Adrenal gland (tissue), 12 donors: ENCODE data around the gene RAD9A. TPM values are rescaled to one million over a fixed set of nuclear protein-coding genes. Genes with fewer than 3 reads are reported as not detected.
A peak's percentile ranks its signal among the peaks of the same experiment; 100 is the strongest.

Experiments
- DNase-seq, 7 donors: peaks; one replicate each; pipeline ENCODE4 v3.0.0-alpha.2; 2019 to 2020
- H3K27ac ChIP-seq, 5 donors: fragments of 200-600 bp; sonication (generic) in 4 of 5; 1 replicate in 3 of 5; 2 replicates in 2 of 5; pipeline versions ENCODE4 v1.5.1 to v1.8.0; 2016 to 2020; ENCODE audit warnings: mild to moderate bottlenecking in 1 of 5
- H3K27me3 ChIP-seq: fragments of 200-600 bp; 2 replicates; pipeline ENCODE4 v1.8.0; 2021
- H3K36me3 ChIP-seq, 2 donors: fragments of 200-600 bp; replicated peaks in 1 of 2; 1 replicate in 1 of 2; 2 replicates in 1 of 2; pipeline versions ENCODE4 v1.5.1 to v1.8.0; 2018 to 2022
- H3K4me1 ChIP-seq, 2 donors: fragments of 200-600 bp; replicated peaks in 1 of 2; 1 replicate in 1 of 2; 2 replicates in 1 of 2; pipeline versions ENCODE4 v1.5.1 to v1.8.0; 2018 to 2021
- H3K4me3 ChIP-seq, 4 donors: fragments of 200-600 bp; sonication (generic) in 3 of 4; one replicate each; pipeline ENCODE4 v1.5.1; 2016 to 2018
- H3K9me3 ChIP-seq, 3 donors: fragments of 200-600 bp; sonication (generic) in 1 of 3; replicated peaks in 1 of 3; 1 replicate in 2 of 3; 2 replicates in 1 of 3; pipeline versions ENCODE4 v1.5.1 to v1.8.0; 2016 to 2021
- POLR2A ChIP-seq, 2 donors: fragments of 450-650 bp; IDR thresholded peaks; one replicate each; pipeline ENCODE4 v1.6.1; 2017; ENCODE audit warnings: antibody characterized with exemption in 2 of 2, mild to moderate bottlenecking in 2 of 2, moderate library complexity in 1 of 2
- WGBS, 4 donors: extraction: QIAGEN DNeasy Blood & Tissue Kit in 2 of 4; methylation state at CpG; one replicate each; pipeline versions ENCODE4 v1.1.5 to v1.1.7; 2013 to 2017; 5-methylcytosine and 5-hydroxymethylcytosine counted together
- intact Hi-C, 2 donors: fragments of 100-400 bp; cut with DNase I; formaldehyde crosslinking; loops; one replicate each; pipeline versions ENCODE4 v1.14.1 to v1.15.0; 2022 to 2023
- polyA plus RNA-seq, 3 donors: library from polyadenylated mRNA; stranded (reverse); fragments of 200-250 nt in 2 of 3; fragments of 350-450 nt in 1 of 3; fragmentation: Illumina TruSeq in 1 of 3; extraction: RNeasy Lipid Tissue Mini Kit (QIAGEN cat#74804) in 1 of 3; gene quantifications; one replicate each; pipeline ENCODE4 v1.2.3, GENCODE V29; 2013 to 2014
- total RNA-seq, 9 donors: library from RNA; depleted of rRNA in 4 of 9; stranded (reverse); fragments of >200 nt in 4 of 9; fragments of 120-200 nt in 1 of 9; fragmentation: NEBNext Ultra II Directional in 1 of 9; extraction: Animal tissue kit (Norgen Biotek cat#: 25700) in 1 of 9; gene quantifications; one replicate each; pipeline versions ENCODE4 v1.1.0 to v1.2.4, GENCODE V29; 2013 to 2023
- TF ChIP-seq, protein P1 (sequence below), 6 experiments: fragments of 450-650 bp in 4 of 6; fragments of 200-600 bp in 2 of 6; sonication (generic) in 1 of 6; IDR thresholded peaks; 1 replicate in 5 of 6; 2 replicates in 1 of 6; pipeline versions ENCODE4 v1.5.1 to v1.8.0; 2016 to 2021; ENCODE audit warnings: antibody characterized with exemption in 6 of 6, mild to moderate bottlenecking in 2 of 6, moderate library complexity in 1 of 6
- donor health status: healthy with polysubstance abuse.
- donor health status: Bipolar disorder and iron deficiency.
- donor health status: DM: yes; HTN: yes; CAD: no.
- donor health status: DM: no; HTN: no; CAD: no.
- donor health status: DM: no; HTN: no; CAD: no.
- donor health status: DM: yes; HTN: yes; CAD: no.

Gene RAD9A
- total and polyA plus RNA-seq, 12 donors: 5.4 to 57.7 (median 15.0) TPM

- Histone ChIP-seq H3K4me1 (peaks cover 29 to 46% of the 10 kb centered on the region in 2 donors), H3K36me3 (peaks cover 0 to 29% of the 10 kb centered on the region in 2 donors), H3K4me3 (no peak overlapping the region), H3K27me3 (no peaks in the 10 kb centered on the region), H3K9me3 (no peaks in the 10 kb centered on the region), H3K27ac (peak overlapping the region in 1 of 5 donors; percentile 46)
- TF ChIP-seq POLR2A (IDR thresholded peaks at IDR 0.05): no peak
- 49 to 63% (median 54%) methylated on average over 7 to 13 of the region's 13 CpGs for WGBS, 4 donors
- no peak for DNase-seq
- intact Hi-C loops: loop anchor here in 1 of 2 donors (5.0 kb wide), 1 partner anchor 106 kb away; no protein-coding TSS in a partner anchor
Observed at GRCh38 chr11:67396587-67397389, 5.0 kb downstream of the RAD9A start.

- Histone ChIP-seq H3K4me1 (peaks cover 27 to 49% of the 10 kb centered on the region in 2 donors), H3K36me3 (peaks cover 0 to 29% of the 10 kb centered on the region in 2 donors)
Observed at GRCh38 chr11:67397536-67397935, 5.8 kb downstream of the RAD9A start.

DNA sequence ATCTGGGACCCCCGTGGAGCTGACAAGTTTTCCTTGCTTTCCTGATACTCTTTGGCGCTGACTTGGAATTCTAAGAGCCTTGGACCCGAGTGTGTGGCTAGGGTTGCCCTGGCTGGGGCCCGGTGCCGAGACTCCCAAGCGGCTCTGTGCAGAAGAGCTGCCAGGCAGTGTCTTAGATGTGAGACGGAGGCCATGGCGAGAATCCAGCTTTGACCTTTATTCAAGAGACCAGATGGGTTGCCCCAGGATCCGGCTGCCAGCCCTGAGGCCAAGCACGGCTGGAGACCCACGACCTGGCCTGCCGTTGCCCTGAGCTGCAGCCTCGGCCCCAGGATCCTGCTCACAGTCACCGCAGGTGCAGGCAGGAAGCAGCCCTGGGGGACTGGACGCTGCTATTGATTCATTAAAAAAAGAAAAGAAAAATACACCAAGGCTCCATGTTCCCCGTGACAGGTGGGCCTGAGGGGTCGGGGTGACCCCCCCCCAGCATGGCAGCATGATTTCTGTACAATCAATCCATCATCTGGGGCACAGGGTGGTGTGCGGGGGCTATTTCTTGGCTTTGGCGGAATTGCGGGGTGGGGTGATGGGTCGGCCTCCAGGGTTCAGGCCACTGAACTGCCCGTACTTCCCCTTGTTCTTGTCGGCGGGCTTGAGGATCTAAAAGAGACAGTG is 6.3 kb downstream of the RAD9A start:
- WGBS, 4 donors: 53 to 60% (median 59%) methylated on average over 13 to 24 of the region's 24 CpGs
- intact Hi-C loops: loop anchor here in 1 of 2 donors (5.0 kb wide), 1 partner anchor 104 kb away; no protein-coding TSS in a partner anchor
- Histone ChIP-seq H3K4me3 (no peak overlapping the region), H3K9me3 (no peaks in the 10 kb centered on the region), H3K27ac (peak overlapping the region in 2 of 5 donors; percentile 14 to 46), H3K36me3 (peaks cover 0 to 29% of the 10 kb centered on the region in 2 donors), H3K4me1 (peaks cover 25 to 47% of the 10 kb centered on the region in 2 donors), H3K27me3 (no peaks in the 10 kb centered on the region)
- TF ChIP-seq, protein P1, sequence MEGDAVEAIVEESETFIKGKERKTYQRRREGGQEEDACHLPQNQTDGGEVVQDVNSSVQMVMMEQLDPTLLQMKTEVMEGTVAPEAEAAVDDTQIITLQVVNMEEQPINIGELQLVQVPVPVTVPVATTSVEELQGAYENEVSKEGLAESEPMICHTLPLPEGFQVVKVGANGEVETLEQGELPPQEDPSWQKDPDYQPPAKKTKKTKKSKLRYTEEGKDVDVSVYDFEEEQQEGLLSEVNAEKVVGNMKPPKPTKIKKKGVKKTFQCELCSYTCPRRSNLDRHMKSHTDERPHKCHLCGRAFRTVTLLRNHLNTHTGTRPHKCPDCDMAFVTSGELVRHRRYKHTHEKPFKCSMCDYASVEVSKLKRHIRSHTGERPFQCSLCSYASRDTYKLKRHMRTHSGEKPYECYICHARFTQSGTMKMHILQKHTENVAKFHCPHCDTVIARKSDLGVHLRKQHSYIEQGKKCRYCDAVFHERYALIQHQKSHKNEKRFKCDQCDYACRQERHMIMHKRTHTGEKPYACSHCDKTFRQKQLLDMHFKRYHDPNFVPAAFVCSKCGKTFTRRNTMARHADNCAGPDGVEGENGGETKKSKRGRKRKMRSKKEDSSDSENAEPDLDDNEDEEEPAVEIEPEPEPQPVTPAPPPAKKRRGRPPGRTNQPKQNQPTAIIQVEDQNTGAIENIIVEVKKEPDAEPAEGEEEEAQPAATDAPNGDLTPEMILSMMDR (IDR thresholded peaks at IDR 0.05): no peak
- no peak for TF ChIP-seq POLR2A (IDR thresholded peaks at IDR 0.05)
- peak in 2 of 7 donors; percentile 56 to 62 for DNase-seq

More at GRCh38 chr11:67397536-67397935, 5.8 kb downstream of the RAD9A start:
- WGBS, 4 donors: 41 to 54% (median 45%) methylated on average over 6 of the region's 6 CpGs; no CpG with 5 or more reads in 1 of the 4 donors
- intact Hi-C loops: loop anchor here in 1 of 2 donors (5.0 kb wide), 1 partner anchor 105 kb away; no protein-coding TSS in a partner anchor
- TF ChIP-seq, protein P1 (IDR thresholded peaks at IDR 0.05): no peak
- peak in 1 of 2 donors; percentile 29 for TF ChIP-seq POLR2A (IDR thresholded peaks at IDR 0.05)
- no peaks in the 10 kb centered on the region for H3K9me3 ChIP-seq
- H3K4me3 ChIP-seq: no peak overlapping the region
- DNase-seq: peak in 1 of 7 donors; percentile 72
- no peaks in the 10 kb centered on the region for H3K27me3 ChIP-seq
- H3K27ac ChIP-seq: peak overlapping the region in 2 of 5 donors; percentile 14 to 46

DNA sequence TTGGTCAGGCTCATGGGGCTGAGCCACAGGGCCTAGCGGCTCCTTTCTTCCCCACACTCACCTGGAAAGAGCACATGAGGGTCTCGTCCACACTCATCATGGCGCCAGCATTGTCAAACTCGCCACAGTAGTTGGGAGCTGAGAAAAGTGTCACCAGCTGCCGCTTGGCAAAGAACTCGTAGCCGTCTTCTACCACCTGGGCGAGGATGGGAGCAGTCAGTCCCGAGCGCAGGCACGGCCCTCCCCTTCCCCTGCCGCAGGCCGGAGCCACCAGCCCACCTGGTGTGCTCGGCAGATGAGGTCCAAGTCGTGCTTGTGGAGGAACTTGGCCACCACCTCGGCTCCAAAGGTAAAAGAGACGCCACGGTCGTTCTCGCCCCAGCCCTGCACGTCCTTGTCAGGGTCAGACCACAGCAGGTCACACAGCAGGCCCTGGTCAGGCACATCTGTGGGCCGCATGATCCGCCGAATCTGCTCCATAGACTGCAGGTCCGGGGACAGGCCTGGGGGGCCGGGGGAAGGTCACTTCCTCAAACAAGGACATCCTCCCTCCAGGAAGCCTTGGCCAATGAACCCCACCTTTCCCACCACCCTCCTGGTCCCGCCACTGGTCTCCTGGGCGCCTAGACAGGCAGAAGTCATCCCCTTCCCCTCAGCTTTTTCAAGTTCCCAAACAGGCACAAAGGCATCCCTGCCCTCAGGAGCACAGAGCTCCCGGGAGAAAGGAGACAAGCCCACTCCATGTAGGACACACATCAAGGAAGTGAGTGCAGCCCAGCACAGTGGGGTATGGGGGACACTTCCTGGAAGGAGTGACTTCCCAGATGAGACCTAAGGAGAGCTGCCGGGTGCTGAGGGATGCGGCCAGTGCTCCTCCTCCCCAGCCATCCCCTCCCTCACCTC is 7.1 kb downstream of the RAD9A start:
- 79 to 89% (median 83%) methylated on average over 5 to 31 of the region's 31 CpGs for WGBS, 4 donors
- Histone ChIP-seq H3K9me3 (no peaks in the 10 kb centered on the region), H3K27ac (peak overlapping the region in 1 of 5 donors; percentile 46), H3K4me1 (peaks cover 23 to 47% of the 10 kb centered on the region in 2 donors), H3K4me3 (no peak overlapping the region), H3K36me3 (peaks cover 0 to 29% of the 10 kb centered on the region in 2 donors), H3K27me3 (no peaks in the 10 kb centered on the region)
- no peak for DNase-seq
- intact Hi-C loops: loop anchor here in 1 of 2 donors (5.0 kb wide), 1 partner anchor 103 kb away; no protein-coding TSS in a partner anchor
- TF ChIP-seq, protein P1 (IDR thresholded peaks at IDR 0.05): no peak
- no peak for TF ChIP-seq POLR2A (IDR thresholded peaks at IDR 0.05)
